GM19438 (cell line): ENCODE measurements around the gene CARMIL1.

Source experiments
- ATAC-seq: cut with Tn5 transposase; IDR thresholded peaks from one replicate; pipeline ENCODE4 v1.9.1; 2021; ENCODE audit warnings: low read depth; ENCODE audit not compliant: unreplicated experiment

Gene CARMIL1

GRCh38 chr6:25630508-25631278 is 351.5 kb downstream of the CARMIL1 start:
- ATAC-seq: no peak

- no peak for ATAC-seq
Observed at GRCh38 chr6:25635886-25636317, 356.7 kb downstream of the CARMIL1 start.

GRCh38 chr6:25637211-25637610 is 358.0 kb downstream of the CARMIL1 start:
- no peak for ATAC-seq

- ATAC-seq: no peak
Observed at GRCh38 chr6:25637960-25638434, 358.8 kb downstream of the CARMIL1 start.

GRCh38 chr6:25639653-25640052 is 360.5 kb downstream of the CARMIL1 start:
- no peak for ATAC-seq

GRCh38 chr6:25640446-25640845 is 361.3 kb downstream of the CARMIL1 start:
- ATAC-seq: no peak

- ATAC-seq: no peak
Observed at GRCh38 chr6:25640891-25641290, 361.7 kb downstream of the CARMIL1 start.

GRCh38 chr6:25641377-25641776 is 362.2 kb downstream of the CARMIL1 start:
- no peak for ATAC-seq

GRCh38 chr6:25641940-25642666 is 362.9 kb downstream of the CARMIL1 start:
- ATAC-seq: no peak

GRCh38 chr6:25642667-25643328 is 363.6 kb downstream of the CARMIL1 start:
- no peak for ATAC-seq

- ATAC-seq: no peak
Observed at GRCh38 chr6:25645916-25646315, 366.7 kb downstream of the CARMIL1 start.

- no peak for ATAC-seq
Observed at GRCh38 chr6:25649611-25650010, 370.4 kb downstream of the CARMIL1 start.

GRCh38 chr6:25652007-25652515 is 372.9 kb downstream of the CARMIL1 start, which contains the start of gene SCGN:
SCGN (plus strand) TSS chr6:25652215; CDS start chr6:25652404, 189 bp downstream.
- no peak for ATAC-seq

GRCh38 chr6:25655723-25656122 is 376.5 kb downstream of the CARMIL1 start:
- no peak for ATAC-seq

- no peak for ATAC-seq
Observed at GRCh38 chr6:25659633-25660368, 380.6 kb downstream of the CARMIL1 start.

- no peak for ATAC-seq
Observed at GRCh38 chr6:25660512-25660911, 381.3 kb downstream of the CARMIL1 start.

GRCh38 chr6:25661129-25661779 is 382.1 kb downstream of the CARMIL1 start:
- ATAC-seq: no peak

GRCh38 chr6:25665455-25665854 is 386.3 kb downstream of the CARMIL1 start:
- no peak for ATAC-seq

GRCh38 chr6:25669413-25669812 is 390.2 kb downstream of the CARMIL1 start:
- no peak for ATAC-seq
